Mammary epithelial cell (primary cell): ENCODE measurements around the gene FOXN3.

ENCODE experiments used
- EZH2 ChIP-seq: IDR thresholded peaks from 2 replicates; pipeline ENCODE4 v1.6.1; 2012; ENCODE audit warnings: low read length, inconsistent platforms, borderline replicate concordance
- TF ChIP-seq, protein P1 (sequence below), 2 donors: IDR thresholded peaks in 1 of 2; conservative IDR thresholded peaks in 1 of 2; 2 replicates each; pipeline ENCODE4 v1.5.1; 2011 to 2012; ENCODE audit warnings: inconsistent platforms in 2 of 2, low read length in 2 of 2, mild to moderate bottlenecking in 2 of 2, control low read depth in 1 of 2, low read depth in 1 of 2; ENCODE audit not compliant: insufficient read depth in 1 of 2; ENCODE audit errors: extremely low read depth in 1 of 2

DNA sequence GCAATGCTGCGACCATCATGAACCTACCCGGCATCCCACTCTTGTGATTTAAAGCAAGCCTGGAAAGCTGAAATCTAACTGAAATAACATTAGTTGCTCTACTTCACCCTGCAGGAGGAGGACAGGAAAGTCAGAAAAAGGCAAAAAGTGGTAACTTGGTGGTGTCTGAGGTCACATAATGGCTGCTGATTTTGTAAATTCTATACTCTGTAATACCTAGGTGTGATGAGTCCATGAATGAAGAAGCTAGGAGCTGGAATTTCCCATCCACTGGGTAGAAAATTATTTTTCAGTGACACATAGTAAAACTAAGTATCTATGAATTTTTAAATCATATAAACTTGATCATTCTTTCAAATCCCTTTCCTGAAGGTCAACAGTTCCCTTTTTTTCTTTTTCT is 183.8 kb downstream of the FOXN3 start:
- TF ChIP-seq, protein P1, sequence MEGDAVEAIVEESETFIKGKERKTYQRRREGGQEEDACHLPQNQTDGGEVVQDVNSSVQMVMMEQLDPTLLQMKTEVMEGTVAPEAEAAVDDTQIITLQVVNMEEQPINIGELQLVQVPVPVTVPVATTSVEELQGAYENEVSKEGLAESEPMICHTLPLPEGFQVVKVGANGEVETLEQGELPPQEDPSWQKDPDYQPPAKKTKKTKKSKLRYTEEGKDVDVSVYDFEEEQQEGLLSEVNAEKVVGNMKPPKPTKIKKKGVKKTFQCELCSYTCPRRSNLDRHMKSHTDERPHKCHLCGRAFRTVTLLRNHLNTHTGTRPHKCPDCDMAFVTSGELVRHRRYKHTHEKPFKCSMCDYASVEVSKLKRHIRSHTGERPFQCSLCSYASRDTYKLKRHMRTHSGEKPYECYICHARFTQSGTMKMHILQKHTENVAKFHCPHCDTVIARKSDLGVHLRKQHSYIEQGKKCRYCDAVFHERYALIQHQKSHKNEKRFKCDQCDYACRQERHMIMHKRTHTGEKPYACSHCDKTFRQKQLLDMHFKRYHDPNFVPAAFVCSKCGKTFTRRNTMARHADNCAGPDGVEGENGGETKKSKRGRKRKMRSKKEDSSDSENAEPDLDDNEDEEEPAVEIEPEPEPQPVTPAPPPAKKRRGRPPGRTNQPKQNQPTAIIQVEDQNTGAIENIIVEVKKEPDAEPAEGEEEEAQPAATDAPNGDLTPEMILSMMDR (conservative IDR thresholded peaks at IDR 0.05 in 1 of 2, IDR thresholded peaks at IDR 0.05 in 1 of 2; ENCODE audit: extremely low read depth in 1 of 2, insufficient read depth in 1 of 2, low read depth in 1 of 2, low read length in 2 of 2): no peak
- no peak for TF ChIP-seq EZH2
